DMS53 treated with DMSO at 0.1 percent for 48 hours (cell line): ENCODE measurements around the gene FNTB.

Experiments
- DNase-seq: peaks from one replicate; lab custom pipeline; 2025; ENCODE audit not compliant: unreplicated experiment; lab: John Stamatoyannopoulos, UW

The FNTB gene

GRCh38 chr14:64986648-64987437 is at the start of gene FNTB:
TSS of gene FNTB (plus strand) at chr14:64986895. CDS start at chr14:64986954, 59 bp downstream.
- peak; percentile 87 for DNase-seq

GRCh38 chr14:64937171-64937820 is 49.4 kb upstream of the FNTB start:
- no peak for DNase-seq

- DNase-seq: peak; percentile 10
These were observed 48.9 kb upstream of the FNTB start for GRCh38 chr14:64937821-64938193.

DNA sequence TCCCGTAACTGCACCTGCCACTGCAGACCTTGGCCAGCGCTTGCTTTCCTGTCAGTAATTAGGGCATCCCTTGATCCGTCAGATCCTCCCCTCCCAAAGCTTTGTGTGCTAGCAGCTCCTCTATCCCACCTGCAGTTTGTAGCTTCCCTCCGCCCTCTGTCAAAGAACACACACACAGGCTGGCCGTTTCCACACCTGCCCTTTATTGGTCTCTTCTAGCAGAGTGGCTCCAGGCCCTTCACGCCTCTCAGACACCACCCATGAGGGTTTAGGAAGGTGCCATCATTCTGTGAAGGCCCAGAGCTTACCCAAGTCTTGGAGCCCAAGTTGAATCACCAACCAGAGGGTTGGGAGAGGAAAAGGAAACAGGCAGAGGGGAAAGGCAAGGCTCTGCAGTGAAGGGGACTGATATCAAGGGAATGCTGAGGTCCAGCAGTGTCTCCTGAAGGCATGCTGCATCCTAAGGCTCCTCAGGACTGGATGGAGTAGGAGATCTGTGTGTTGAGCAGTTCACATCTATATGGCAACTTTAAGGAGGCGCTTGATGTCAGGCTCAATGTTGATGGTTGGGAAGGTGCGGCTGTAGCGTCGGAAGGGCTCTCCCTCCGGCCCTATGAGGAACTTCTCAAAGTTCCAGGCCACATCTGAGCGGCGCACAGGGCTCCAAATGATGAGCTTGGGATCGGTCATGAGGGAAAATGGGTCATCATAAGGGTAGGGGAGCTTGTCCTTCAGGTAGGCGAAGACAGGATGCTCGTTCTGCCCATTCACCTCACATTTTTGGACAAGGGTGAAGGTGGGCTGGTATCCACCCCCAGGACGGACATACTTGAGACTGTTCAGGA is 47.5 kb upstream of the FNTB start:
- DNase-seq: peak; percentile 16

- DNase-seq: no peak
These were observed 46.9 kb upstream of the FNTB start for GRCh38 chr14:64939817-64940190.

- no peak for DNase-seq
These were observed 46.3 kb upstream of the FNTB start for GRCh38 chr14:64940336-64940910.

GRCh38 chr14:64942531-64943111 is 44.1 kb upstream of the FNTB start, which contains the start of gene GPX2:
TSS of gene GPX2 (minus strand) at chr14:64942745. CDS start at chr14:64942726, 19 bp downstream.
- DNase-seq: peak; percentile 81

GRCh38 chr14:64943556-64943955 is 43.1 kb upstream of the FNTB start:
- DNase-seq: no peak

DNA sequence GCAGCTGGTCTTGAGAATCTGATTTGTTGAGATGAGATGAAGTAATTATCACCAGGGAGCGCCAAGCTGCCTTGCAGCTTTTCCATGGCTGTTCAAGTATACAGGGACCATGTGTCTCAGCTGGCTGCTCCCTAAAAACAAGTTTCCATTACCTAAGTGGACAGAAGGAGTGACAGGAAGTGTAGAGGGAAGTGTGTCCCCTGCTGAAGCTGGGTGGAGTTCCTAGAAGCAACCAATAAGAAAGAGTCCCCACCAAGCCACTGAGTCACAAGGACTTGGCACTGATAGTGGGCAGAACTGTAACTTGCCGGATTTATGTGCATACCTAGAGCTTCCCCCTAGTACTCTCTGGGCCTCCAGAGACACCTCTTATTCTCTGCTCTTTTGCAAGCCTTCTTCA is 42.7 kb upstream of the FNTB start:
- no peak for DNase-seq

- no peak for DNase-seq
These were observed 41.8 kb upstream of the FNTB start for GRCh38 chr14:64944861-64945260.

GRCh38 chr14:64945431-64946178 is 41.1 kb upstream of the FNTB start:
- DNase-seq: no peak

DNA sequence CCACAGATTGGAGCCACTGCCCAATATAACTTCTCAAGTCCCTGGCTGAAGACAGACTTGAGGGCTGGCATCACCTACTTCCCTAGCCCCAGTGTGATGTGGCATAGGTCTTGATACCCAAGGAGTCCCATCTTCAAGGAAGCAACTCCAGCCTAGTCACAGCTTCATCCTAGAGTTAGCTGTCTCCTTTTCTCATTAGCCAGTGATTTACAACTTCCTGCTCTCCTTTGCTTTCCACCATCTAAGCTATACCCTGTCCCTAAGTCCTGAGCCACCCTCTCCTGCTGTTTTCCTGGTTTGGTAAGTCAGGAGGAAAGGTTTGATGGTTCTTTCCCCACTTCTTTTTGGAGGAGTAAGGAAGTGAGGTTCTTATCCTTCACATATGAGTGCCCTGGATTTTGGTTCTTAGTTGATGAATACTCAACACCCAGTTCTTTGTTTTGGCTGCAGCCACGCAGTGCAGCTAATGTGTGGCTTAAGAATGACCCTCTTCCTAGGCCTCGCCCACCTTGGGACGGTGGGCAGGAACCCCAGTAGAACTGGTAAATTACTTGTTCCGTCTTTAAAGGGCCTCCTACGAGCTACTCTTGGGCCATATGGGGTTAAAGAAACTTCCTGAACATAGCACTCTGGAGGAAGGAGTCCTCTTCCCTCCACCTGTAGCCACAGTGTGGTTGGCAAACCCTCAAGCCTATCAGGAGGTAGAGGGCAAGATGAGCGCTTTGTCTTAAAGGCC is 40.2 kb upstream of the FNTB start:
- DNase-seq: no peak

DNA sequence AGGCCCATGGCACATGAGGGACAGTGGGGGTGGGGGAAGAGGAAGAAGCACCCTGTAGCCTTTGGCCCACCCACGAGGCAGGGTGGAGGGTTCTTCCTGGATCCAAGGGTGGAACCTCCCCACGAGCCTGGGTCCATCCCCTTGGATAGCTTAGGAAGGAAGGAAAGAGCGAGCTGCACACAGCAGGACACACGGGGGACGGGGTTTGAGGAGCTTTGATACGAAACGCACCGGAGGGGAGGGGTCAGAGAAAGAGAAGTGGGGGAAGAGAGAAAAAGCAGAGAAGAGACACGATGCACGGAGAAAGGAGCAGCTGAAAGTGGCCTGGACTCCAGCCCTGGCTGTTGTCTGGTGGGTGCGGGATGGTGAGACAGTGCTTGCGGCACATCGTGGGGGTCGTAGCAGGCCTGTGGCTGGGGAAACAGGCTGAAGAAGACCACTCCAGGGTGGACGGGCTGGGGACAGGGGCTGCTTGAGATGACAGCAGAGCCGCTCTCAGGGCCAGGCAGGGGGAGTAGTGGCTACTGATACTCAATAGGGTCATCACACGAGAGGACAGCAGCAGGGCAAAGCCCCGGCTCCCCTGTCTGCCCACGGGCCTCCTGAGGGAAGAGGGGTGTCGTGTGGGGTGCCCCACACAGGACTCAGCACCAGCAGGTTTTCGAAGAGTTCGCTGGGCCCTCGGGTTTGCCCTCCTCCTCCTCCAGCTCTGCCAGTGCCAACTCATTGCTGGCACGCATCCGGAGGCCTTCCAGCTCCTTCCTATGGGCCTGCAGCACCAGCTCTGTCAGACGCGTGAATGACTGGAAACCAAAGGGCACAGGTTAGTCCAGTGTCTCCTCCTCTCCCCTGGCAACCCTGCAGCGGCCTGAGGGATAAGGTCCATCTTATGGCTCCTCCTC is 38.7 kb upstream of the FNTB start:
- no peak for DNase-seq

GRCh38 chr14:64948612-64949210 is 38.0 kb upstream of the FNTB start:
- DNase-seq: no peak

DNA sequence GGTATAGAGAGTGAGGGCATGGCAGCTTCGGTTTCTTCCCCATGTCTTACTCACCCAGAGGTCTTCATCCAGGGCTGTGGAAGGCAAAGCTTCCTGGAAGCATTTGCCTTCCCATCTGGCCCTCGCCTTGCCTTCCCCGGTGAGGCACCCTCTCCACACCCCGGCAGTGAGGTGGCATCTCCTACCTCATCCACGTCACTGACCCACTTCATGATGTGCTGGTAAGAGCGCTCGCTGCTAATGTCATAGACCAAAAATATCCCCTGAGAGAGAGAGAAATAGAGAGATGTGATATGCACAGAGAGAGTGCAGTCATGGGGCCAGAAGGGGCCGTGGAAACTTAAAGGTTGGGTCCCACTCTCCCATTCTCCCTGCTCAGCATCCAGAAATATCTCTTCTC is 35.8 kb upstream of the FNTB start:
- DNase-seq: no peak

GRCh38 chr14:64951291-64951690 is 35.4 kb upstream of the FNTB start:
- DNase-seq: no peak

GRCh38 chr14:64951724-64952123 is 35.0 kb upstream of the FNTB start:
- DNase-seq: no peak
